Activated CD8-positive, alpha-beta T cell treated with anti-CD3 and anti-CD28 coated beads for 36 hours (primary cell): ENCODE data around the gene OSBPL5. TPM values are rescaled to one million over a fixed set of nuclear protein-coding genes. Genes with fewer than 3 reads are reported as not detected.

Source experiments
- ATAC-seq: fragments of 200-7000 bp; cut with Tn5 transposase; one replicate; pipeline ENCODE4 v1.10.0; 2021; ENCODE audit warnings: mild to moderate bottlenecking, moderate library complexity
- CTCF ChIA-PET: fragments of 350-600 bp; sonication (Branson Sonifier 250); formaldehyde crosslinking; loops from one replicate; lab custom pipeline; 2021; ENCODE audit warnings: antibody characterized with exemption; lab: Charles Lee
- POLR2A ChIA-PET: fragments of 350-600 bp; sonication (Branson Sonifier 250); formaldehyde crosslinking; loops from one replicate; lab custom pipeline; 2021; ENCODE audit warnings: antibody characterized with exemption; lab: Charles Lee
- DNase-seq: peaks from one replicate; pipeline ENCODE4 v3.0.0-alpha.2; 2020
- H3K27ac Mint-ChIP-seq: one replicate; pipeline ENCODE4 v1.8.0; 2021; ENCODE audit warnings: mild to moderate bottlenecking, mixed read lengths
- H3K27me3 Mint-ChIP-seq: one replicate; pipeline ENCODE4 v1.8.0; 2021; ENCODE audit warnings: mixed read lengths
- H3K36me3 Mint-ChIP-seq: one replicate; pipeline ENCODE4 v1.8.0; 2021; ENCODE audit warnings: low read depth, mixed read lengths
- H3K4me1 Mint-ChIP-seq: one replicate; pipeline ENCODE4 v1.8.0; 2021; ENCODE audit warnings: low read depth, mixed read lengths
- H3K4me3 Mint-ChIP-seq: one replicate; pipeline ENCODE4 v1.8.0; 2021; ENCODE audit warnings: mild to moderate bottlenecking, moderate library complexity, mixed read lengths
- H3K9me3 Mint-ChIP-seq: one replicate; pipeline ENCODE4 v1.8.0; 2021; ENCODE audit warnings: mixed read lengths
- intact Hi-C: fragments of 100-400 bp; cut with micrococcal nuclease; formaldehyde crosslinking; loops from one replicate; pipeline ENCODE4 v1.10.0; 2022
- total RNA-seq, 2 experiments: library from RNA; stranded (reverse); gene quantifications; one replicate each; pipeline ENCODE4 v1.2.3, GENCODE V29; 2021
- TF ChIP-seq, protein P1 (sequence below): fragments of 200-600 bp; IDR thresholded peaks from one replicate; pipeline ENCODE4 v1.8.0; 2022; ENCODE audit warnings: antibody characterized with exemption, mild to moderate bottlenecking

OSBPL5 gene
- total RNA-seq, 2 experiments from 2014 or later = 4.8 to 5.9 TPM

DNA sequence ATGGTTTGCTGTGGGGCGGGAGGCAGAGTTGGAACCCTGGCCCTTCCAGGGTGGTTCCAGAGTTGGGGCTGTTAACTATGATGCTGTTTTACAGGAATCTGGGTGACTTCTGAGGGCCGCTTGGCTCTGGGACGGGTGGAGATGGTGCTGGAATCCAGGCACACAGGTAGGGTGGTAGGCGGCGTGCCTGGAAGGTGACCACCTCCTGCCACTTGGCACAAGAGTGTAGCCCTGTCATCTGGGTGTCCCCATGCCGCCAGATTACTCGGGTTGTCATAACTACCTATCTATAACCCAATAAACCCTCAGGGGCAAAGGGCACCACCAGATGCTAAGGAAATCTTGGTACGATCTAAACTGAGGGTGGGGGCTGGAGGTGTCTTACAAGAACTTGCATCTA, 109.2 kb downstream of the OSBPL5 start:
- intact Hi-C loops = no loop called here
- Mint-ChIP-seq H3K4me3 (peak overlapping the region; percentile 91), H3K4me1 (peaks cover 44% of the 10 kb centered on the region), H3K27ac (peak overlapping the region; percentile 84), H3K36me3 (peaks cover 22% of the 10 kb centered on the region), H3K9me3 (no peaks in the 10 kb centered on the region), H3K27me3 (no peaks in the 10 kb centered on the region)
- TF ChIP-seq, protein P1, sequence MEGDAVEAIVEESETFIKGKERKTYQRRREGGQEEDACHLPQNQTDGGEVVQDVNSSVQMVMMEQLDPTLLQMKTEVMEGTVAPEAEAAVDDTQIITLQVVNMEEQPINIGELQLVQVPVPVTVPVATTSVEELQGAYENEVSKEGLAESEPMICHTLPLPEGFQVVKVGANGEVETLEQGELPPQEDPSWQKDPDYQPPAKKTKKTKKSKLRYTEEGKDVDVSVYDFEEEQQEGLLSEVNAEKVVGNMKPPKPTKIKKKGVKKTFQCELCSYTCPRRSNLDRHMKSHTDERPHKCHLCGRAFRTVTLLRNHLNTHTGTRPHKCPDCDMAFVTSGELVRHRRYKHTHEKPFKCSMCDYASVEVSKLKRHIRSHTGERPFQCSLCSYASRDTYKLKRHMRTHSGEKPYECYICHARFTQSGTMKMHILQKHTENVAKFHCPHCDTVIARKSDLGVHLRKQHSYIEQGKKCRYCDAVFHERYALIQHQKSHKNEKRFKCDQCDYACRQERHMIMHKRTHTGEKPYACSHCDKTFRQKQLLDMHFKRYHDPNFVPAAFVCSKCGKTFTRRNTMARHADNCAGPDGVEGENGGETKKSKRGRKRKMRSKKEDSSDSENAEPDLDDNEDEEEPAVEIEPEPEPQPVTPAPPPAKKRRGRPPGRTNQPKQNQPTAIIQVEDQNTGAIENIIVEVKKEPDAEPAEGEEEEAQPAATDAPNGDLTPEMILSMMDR = no peak
- ATAC-seq (no peak), DNase-seq (no peak)
- ChIA-PET POLR2A (interaction anchor here (0.9 to 2.1 kb wide), 4 partner anchors 11 to 114 kb away, joined by 3 to 9 read pairs (median 4); no protein-coding TSS in a partner anchor), CTCF (interaction anchor here (2.0 kb wide), 2 partner anchors 35 to 66 kb away, joined by 5 to 11 read pairs; no protein-coding TSS in a partner anchor)

DNA sequence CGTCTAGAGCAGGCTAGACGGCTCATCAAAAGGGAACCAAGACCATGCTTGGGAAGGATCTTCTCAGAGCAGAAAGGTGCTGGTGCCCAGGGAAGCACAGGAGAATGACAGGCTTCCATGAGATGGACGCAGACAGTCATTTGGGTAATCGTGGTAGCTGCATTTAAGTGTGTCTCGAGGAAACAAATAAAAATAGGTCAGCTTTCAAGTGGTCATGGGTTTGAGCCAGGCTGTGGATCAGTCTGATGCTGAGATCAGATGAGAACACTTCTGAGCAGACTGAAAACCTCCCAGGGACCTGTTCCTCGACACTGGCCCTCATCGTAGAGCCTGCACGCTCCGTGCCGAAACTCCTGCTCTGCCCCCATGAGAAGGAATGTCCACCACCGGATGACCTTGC, 112.5 kb downstream of the OSBPL5 start:
- no peak for DNase-seq
- intact Hi-C loops = no loop called here
- no peak for ATAC-seq
- TF ChIP-seq, protein P1 = no peak
- ChIA-PET CTCF (interaction anchor here (3.3 kb wide), 1 partner anchor 39 kb away, joined by 16 read pairs; no protein-coding TSS in a partner anchor), POLR2A (interaction anchor here (2.1 kb wide), 1 partner anchor 38 kb away, joined by 5 read pairs; no protein-coding TSS in a partner anchor)
- Mint-ChIP-seq H3K27ac (peak overlapping the region; percentile 12), H3K4me3 (no peak overlapping the region), H3K36me3 (peaks cover 22% of the 10 kb centered on the region), H3K9me3 (no peaks in the 10 kb centered on the region), H3K4me1 (peaks cover 60% of the 10 kb centered on the region), H3K27me3 (no peaks in the 10 kb centered on the region)

DNA sequence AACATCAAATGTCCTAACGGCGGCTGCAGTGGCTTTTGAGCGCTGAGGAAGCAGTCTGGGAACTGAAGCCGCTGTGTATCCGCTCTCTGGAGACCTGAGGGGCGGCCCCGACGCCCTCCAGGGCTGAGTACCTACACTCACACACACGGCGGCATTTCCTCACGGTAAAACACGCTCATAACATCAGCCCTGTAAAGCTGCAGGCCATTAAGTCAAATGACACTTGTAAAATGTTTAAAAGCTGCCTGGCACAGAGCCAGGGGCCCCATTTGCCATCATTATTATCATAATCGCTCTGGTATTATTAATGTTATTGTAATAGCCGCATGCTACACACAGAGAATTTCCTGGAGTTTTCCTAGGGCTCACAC, 113.0 kb downstream of the OSBPL5 start:
- TF ChIP-seq, protein P1 = no peak
- Mint-ChIP-seq H3K4me1 (peaks cover 58% of the 10 kb centered on the region), H3K4me3 (no peak overlapping the region), H3K9me3 (no peaks in the 10 kb centered on the region), H3K27me3 (no peaks in the 10 kb centered on the region), H3K36me3 (peaks cover 24% of the 10 kb centered on the region), H3K27ac (no peak overlapping the region)
- POLR2A ChIA-PET = interaction anchor here (0.8 kb wide), 1 partner anchor 25 kb away, joined by 4 read pairs; no protein-coding TSS in a partner anchor
- peak; percentile 39 for DNase-seq
- ATAC-seq = no peak
- intact Hi-C loops = no loop called here
- CTCF ChIA-PET = interaction anchor here (3.3 kb wide), 1 partner anchor 39 kb away, joined by 16 read pairs; no protein-coding TSS in a partner anchor

DNA sequence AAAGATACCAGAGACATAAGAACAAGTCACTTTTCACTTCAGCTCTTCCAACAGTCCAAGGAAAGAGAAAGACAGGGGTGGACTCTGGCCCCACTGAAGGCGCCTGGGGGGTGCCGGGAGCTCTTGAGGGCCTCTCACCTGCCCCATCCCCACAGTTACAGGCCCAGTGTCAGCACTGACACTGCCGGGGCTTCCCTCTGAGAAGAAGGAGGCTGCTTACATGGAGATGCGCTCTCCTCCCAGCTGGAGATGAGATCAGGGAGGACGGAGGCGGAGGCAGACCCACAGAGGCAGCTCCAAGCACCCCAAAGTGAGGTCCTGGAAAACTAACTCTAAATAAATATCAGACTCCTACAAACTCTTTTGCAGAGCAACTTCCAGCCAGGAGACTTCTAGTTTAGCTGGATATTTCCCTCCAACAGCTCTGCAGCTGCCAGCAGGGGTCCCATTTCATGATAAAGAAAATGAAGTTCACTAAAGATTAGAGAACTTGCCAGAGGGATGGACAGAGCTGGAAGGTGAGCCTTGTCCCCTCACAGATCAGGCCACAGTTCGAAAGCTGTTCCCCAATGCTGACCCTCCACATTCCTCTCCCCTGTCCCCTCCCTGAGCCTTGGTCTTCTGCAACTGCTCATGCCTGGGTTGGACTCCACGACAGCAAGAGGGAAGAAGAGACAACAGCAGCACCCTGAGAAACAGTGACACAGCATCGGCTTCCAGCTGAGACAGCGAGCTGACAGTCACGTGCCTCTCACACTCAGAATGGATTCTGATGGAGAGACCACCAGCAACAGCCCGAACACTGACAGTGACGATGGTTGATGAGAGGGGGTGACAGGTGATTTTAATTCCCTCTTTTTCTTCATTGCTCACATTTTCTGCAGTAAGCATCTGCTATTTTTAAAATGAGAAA, 113.7 kb downstream of the OSBPL5 start:
- Mint-ChIP-seq H3K4me1 (peaks cover 59% of the 10 kb centered on the region), H3K4me3 (no peak overlapping the region), H3K36me3 (peaks cover 26% of the 10 kb centered on the region), H3K9me3 (no peaks in the 10 kb centered on the region), H3K27me3 (no peaks in the 10 kb centered on the region), H3K27ac (peak overlapping the region; percentile 8)
- ChIA-PET CTCF (interaction anchor here (0.9 to 3.3 kb wide), 3 partner anchors 14 to 122 kb away, joined by 3 to 16 read pairs (median 11); no protein-coding TSS in a partner anchor), POLR2A (interaction anchor here (0.8 kb wide), 1 partner anchor 25 kb away, joined by 4 read pairs; no protein-coding TSS in a partner anchor)
- intact Hi-C loops = no loop called here
- TF ChIP-seq, protein P1 = no peak
- DNase-seq (no peak), ATAC-seq (no peak)
